SU-DHL-6 (cell line): ENCODE results near the gene FES.

Experiments used
- CTCF ChIP-seq: fragments of 200-600 bp; sonication (generic); IDR thresholded peaks from one replicate; pipeline ENCODE4 v1.5.1; 2017; ENCODE audit warnings: antibody characterized with exemption, mild to moderate bottlenecking, low read length, moderate library complexity; ENCODE audit not compliant: insufficient read depth, poor library complexity, severe bottlenecking
- EZH2phosphoT487 ChIP-seq: fragments of 200-600 bp; sonication (generic), shearing (Covaris generic); conservative IDR thresholded peaks from 2 replicates; pipeline ENCODE4 v1.6.1; 2018; ENCODE audit warnings: mild to moderate bottlenecking, antibody characterized with exemption, low read length, moderate library complexity, mixed read lengths

DNA sequence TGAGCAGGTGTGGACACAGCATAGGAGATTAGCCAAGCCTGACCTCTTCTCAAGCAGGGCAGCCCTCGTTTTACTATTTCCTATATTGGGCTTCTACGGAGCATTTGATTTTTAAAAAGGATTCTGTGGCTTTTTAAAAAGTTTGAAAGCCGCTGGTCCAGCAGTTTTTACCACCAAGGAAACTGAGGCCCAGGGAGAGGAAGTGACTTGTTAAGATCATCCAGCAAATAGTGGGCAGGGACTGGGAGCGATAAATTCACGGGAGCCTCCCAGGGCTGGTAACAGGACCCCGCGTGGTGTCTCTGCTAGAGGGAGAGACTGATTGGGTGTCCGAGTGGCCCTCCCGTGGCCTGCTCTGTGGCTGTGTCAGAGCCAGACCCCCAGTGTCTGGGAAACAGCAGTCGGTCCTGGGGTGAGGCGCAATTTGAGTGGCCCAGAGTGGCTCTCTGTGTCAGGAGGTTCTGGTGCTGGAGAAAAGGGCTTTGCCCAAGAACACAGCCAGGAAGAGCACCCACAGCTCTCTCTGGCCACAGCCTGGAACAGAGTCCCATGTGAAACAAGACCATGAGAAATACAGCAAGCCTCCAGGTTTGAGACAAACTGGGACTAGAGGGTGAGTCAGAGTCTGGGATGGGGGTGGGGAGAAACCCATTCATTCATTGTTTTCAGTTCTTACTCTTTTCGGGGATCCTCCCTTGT, 11.7 kb upstream of the FES start:
- no peak for TF ChIP-seq CTCF
- no peak for TF ChIP-seq EZH2phosphoT487
